Measurements from ENCODE around the gene CCDC192.

CCDC192 gene

GRCh38 chr5:127826011-127826410 lies 122.8 kb downstream of the CCDC192 start:
- no peaks in the 10 kb centered on the region for H3K36me3 ChIP-seq
- H3K27ac ChIP-seq = no peak overlapping the region
- H3K4me3 ChIP-seq (ENCODE audit: low read depth, low read length) = no peak overlapping the region
- no peaks in the 10 kb centered on the region for H3K27me3 ChIP-seq (ENCODE audit: insufficient read depth, low read depth, severe bottlenecking)
- DNase-seq = no peak
- TF ChIP-seq, protein P1, sequence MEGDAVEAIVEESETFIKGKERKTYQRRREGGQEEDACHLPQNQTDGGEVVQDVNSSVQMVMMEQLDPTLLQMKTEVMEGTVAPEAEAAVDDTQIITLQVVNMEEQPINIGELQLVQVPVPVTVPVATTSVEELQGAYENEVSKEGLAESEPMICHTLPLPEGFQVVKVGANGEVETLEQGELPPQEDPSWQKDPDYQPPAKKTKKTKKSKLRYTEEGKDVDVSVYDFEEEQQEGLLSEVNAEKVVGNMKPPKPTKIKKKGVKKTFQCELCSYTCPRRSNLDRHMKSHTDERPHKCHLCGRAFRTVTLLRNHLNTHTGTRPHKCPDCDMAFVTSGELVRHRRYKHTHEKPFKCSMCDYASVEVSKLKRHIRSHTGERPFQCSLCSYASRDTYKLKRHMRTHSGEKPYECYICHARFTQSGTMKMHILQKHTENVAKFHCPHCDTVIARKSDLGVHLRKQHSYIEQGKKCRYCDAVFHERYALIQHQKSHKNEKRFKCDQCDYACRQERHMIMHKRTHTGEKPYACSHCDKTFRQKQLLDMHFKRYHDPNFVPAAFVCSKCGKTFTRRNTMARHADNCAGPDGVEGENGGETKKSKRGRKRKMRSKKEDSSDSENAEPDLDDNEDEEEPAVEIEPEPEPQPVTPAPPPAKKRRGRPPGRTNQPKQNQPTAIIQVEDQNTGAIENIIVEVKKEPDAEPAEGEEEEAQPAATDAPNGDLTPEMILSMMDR (IDR thresholded peaks at IDR 0.05; ENCODE audit: low read depth, low read length) = no peak
- no peaks in the 10 kb centered on the region for H3K9me3 ChIP-seq (ENCODE audit: severe bottlenecking)

DNA sequence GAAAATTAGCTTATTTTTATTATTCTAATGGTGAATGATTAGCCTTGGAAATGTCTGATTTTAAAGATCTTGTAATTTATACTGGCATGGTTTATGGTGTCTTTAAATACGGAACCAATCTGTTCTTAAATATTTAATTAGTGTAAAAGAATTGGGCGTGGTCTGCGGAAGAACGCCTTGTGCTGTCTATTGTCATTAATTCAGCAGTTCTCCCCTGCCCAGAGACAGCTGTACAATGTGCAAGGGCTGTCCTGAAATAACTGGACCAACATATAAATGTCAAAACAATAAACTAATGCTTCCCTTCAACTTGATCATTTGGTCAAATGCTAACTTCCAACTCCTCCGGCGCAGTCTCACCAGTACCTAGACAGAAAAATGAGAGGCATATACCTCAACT lies 124.3 kb downstream of the CCDC192 start:
- no peaks in the 10 kb centered on the region for H3K36me3 ChIP-seq
- H3K27ac ChIP-seq = no peak overlapping the region
- no peaks in the 10 kb centered on the region for H3K9me3 ChIP-seq (ENCODE audit: severe bottlenecking)
- no peak overlapping the region for H3K4me3 ChIP-seq (ENCODE audit: low read depth, low read length)
- TF ChIP-seq, protein P1 (IDR thresholded peaks at IDR 0.05; ENCODE audit: low read depth, low read length) = no peak
- DNase-seq = no peak
- no peaks in the 10 kb centered on the region for H3K27me3 ChIP-seq (ENCODE audit: insufficient read depth, low read depth, severe bottlenecking)

- DNase-seq = no peak
- TF ChIP-seq, protein P1 (IDR thresholded peaks at IDR 0.05; ENCODE audit: low read depth, low read length) = no peak
- no peak overlapping the region for H3K4me3 ChIP-seq (ENCODE audit: low read depth, low read length)
- H3K9me3 ChIP-seq (ENCODE audit: severe bottlenecking) = no peaks in the 10 kb centered on the region
- H3K27me3 ChIP-seq (ENCODE audit: insufficient read depth, low read depth, severe bottlenecking) = no peaks in the 10 kb centered on the region
- no peaks in the 10 kb centered on the region for H3K36me3 ChIP-seq
- H3K27ac ChIP-seq = no peak overlapping the region
Measured at GRCh38 chr5:127830157-127830556, 127.0 kb downstream of the CCDC192 start.

DNA sequence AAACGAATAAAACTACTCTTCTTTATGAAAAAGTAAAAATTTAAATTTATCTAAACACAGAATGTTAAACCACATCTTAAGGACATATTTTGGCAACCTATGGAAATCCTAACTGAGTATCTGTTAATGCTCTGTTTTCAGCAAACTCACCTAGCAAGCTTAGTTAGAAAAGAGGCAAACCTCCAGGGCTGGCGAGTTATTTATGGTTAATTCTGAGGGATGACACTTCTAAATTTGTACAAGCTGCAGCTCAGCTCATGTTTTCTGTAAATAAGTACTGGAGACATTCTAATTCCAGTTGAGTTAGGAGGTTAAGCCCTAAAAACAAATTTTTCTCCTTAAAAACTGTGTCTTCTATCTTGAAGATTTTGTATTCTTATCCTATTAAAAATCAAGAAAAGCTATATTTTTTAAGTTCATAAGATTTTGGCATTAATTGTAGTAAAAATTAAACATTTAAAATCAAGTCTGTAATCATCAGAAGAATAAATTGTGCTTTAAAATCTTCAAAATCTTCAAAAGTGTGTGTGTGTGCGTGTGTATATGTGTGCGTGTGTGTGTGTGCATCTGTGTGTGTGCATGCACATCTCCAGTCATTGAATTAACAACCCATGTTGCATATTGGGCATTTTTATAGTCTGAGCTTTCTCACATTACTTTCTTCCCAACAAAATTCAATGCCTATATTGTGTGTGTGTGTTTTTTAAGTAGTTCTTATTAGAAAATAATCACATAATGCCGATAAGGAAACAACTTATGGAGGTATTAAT lies 127.8 kb downstream of the CCDC192 start:
- no peaks in the 10 kb centered on the region for H3K36me3 ChIP-seq
- TF ChIP-seq, protein P1 (IDR thresholded peaks at IDR 0.05; ENCODE audit: low read depth, low read length) = no peak
- no peak for DNase-seq
- no peaks in the 10 kb centered on the region for H3K27me3 ChIP-seq (ENCODE audit: insufficient read depth, low read depth, severe bottlenecking)
- no peak overlapping the region for H3K27ac ChIP-seq
- no peak overlapping the region for H3K4me3 ChIP-seq (ENCODE audit: low read depth, low read length)
- H3K9me3 ChIP-seq (ENCODE audit: severe bottlenecking) = no peaks in the 10 kb centered on the region

DNA sequence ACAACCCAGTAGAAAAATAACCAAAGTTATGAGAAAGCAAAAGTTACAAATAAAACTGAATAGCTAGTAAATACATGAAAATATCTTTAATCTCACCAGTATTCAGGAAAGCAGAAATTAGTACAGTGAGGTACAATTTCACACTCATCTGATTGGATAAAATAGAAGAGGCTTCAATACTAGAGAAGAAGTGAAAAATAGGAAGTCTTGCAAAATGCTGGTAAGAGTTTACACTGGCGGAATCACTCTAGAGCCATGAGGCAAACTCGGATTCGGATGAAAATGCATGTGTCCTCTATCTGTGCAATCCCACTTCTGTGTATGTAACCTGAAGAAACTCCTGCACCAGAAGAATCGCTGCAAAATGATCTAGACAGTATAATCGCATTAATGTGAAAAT lies 128.9 kb downstream of the CCDC192 start:
- TF ChIP-seq, protein P1 (IDR thresholded peaks at IDR 0.05; ENCODE audit: low read depth, low read length) = no peak
- no peak for DNase-seq
- H3K27ac ChIP-seq = no peak overlapping the region

GRCh38 chr5:127834094-127834531 lies 130.9 kb downstream of the CCDC192 start:
- DNase-seq = no peak
- Histone ChIP-seq H3K27ac (no peak overlapping the region), H3K36me3 (no peaks in the 10 kb centered on the region), H3K4me3 (ENCODE audit: low read depth, low read length) (no peak overlapping the region), H3K27me3 (ENCODE audit: insufficient read depth, low read depth, severe bottlenecking) (no peaks in the 10 kb centered on the region), H3K9me3 (ENCODE audit: severe bottlenecking) (no peaks in the 10 kb centered on the region)
- TF ChIP-seq, protein P1 (IDR thresholded peaks at IDR 0.05; ENCODE audit: low read depth, low read length) = no peak

More for the DNA sequence above, 128.9 kb downstream of the CCDC192 start:
- no peak overlapping the region for H3K4me3 ChIP-seq (ENCODE audit: low read depth, low read length)
- no peaks in the 10 kb centered on the region for H3K36me3 ChIP-seq
- H3K27me3 ChIP-seq (ENCODE audit: insufficient read depth, low read depth, severe bottlenecking) = no peaks in the 10 kb centered on the region
- H3K9me3 ChIP-seq (ENCODE audit: severe bottlenecking) = no peaks in the 10 kb centered on the region

Data from WERI-Rb-1 (cell line).